GM23338 (cell line): ENCODE results near the gene EDEM3. TPM values are rescaled to one million over a fixed set of nuclear protein-coding genes. Genes with fewer than 3 reads are reported as not detected.

Experiments
- ATAC-seq: fragments of 200-7000 bp; cut with Tn5 transposase; 3 replicates; pipeline ENCODE4 v1.9.1; 2020
- DNase-seq: peaks from one replicate; pipeline ENCODE4 v3.0.0-alpha.2; 2015; ENCODE audit warnings: low spot score
- H2AFZ ChIP-seq: fragments of 200-600 bp; sonication (generic); 2 replicates; pipeline ENCODE4 v1.8.0; 2016; ENCODE audit warnings: antibody characterized with exemption, mild to moderate bottlenecking, moderate library complexity
- H3F3A ChIP-seq: fragments of 200-600 bp; sonication (generic); replicated peaks from 2 replicates; pipeline ENCODE4 v1.8.0; 2017; ENCODE audit warnings: antibody characterized with exemption, mixed run types, low read depth
- H3K27ac ChIP-seq: fragments of 200-600 bp; sonication (generic); 2 replicates; pipeline ENCODE4 v1.6.1; 2016; ENCODE audit warnings: low read depth
- H3K27me3 ChIP-seq: fragments of 200-600 bp; sonication (generic); 2 replicates; pipeline ENCODE4 v1.8.0; 2016; ENCODE audit warnings: mild to moderate bottlenecking, mixed run types, moderate library complexity; ENCODE audit not compliant: insufficient read depth
- H3K36me3 ChIP-seq: fragments of 200-600 bp; sonication (generic); 2 replicates; pipeline ENCODE4 v1.8.0; 2016; ENCODE audit warnings: mild to moderate bottlenecking; ENCODE audit not compliant: insufficient read depth
- H3K4me1 ChIP-seq: fragments of 200-600 bp; sonication (generic); 2 replicates; pipeline ENCODE4 v1.8.0; 2016; ENCODE audit warnings: mild to moderate bottlenecking, moderate library complexity; ENCODE audit not compliant: insufficient read depth
- H3K4me2 ChIP-seq: fragments of 200-600 bp; sonication (generic); 2 replicates; pipeline ENCODE4 v1.7.1; 2017; ENCODE audit warnings: mixed run types
- H3K4me3 ChIP-seq: fragments of 200-600 bp; sonication (generic); 2 replicates; pipeline ENCODE4 v1.6.1; 2016; ENCODE audit warnings: mixed run types
- H3K79me2 ChIP-seq: fragments of 200-600 bp; sonication (generic); replicated peaks from 2 replicates; pipeline ENCODE4 v1.8.0; 2017; ENCODE audit warnings: mild to moderate bottlenecking; ENCODE audit not compliant: insufficient read depth
- H3K9me2 ChIP-seq: fragments of 200-600 bp; sonication (generic); 2 replicates; pipeline ENCODE4 v1.8.0; 2017; ENCODE audit not compliant: insufficient read depth
- H4K20me1 ChIP-seq: fragments of 200-600 bp; sonication (generic); replicated peaks from 2 replicates; pipeline ENCODE4 v1.8.0; 2017; ENCODE audit warnings: mild to moderate bottlenecking; ENCODE audit not compliant: insufficient read depth
- H3K27ac Mint-ChIP-seq: 2 replicates; pipeline ENCODE4 v1.8.0; 2020; ENCODE audit warnings: inconsistent platforms, mild to moderate bottlenecking, moderate library complexity, mixed read lengths
- H3K27me3 Mint-ChIP-seq: 3 replicates; pipeline ENCODE4 v1.8.0; 2022; ENCODE audit warnings: low read depth, mild to moderate bottlenecking, moderate library complexity, mixed read lengths, inconsistent platforms; ENCODE audit not compliant: insufficient read depth, poor library complexity
- H3K36me3 Mint-ChIP-seq: 3 replicates; pipeline ENCODE4 v1.8.0; 2021; ENCODE audit warnings: low read depth, mild to moderate bottlenecking, inconsistent platforms, moderate library complexity, mixed read lengths
- H3K4me1 Mint-ChIP-seq: 3 replicates; pipeline ENCODE4 v1.8.0; 2020; ENCODE audit warnings: mild to moderate bottlenecking, inconsistent platforms, mixed read lengths
- H3K4me3 Mint-ChIP-seq: 3 replicates; pipeline ENCODE4 v1.8.0; 2021; ENCODE audit warnings: moderate library complexity, mild to moderate bottlenecking, inconsistent platforms, mixed read lengths
- H3K9me3 Mint-ChIP-seq: 3 replicates; pipeline ENCODE4 v1.8.0; 2020; ENCODE audit warnings: moderate library complexity, mild to moderate bottlenecking, inconsistent platforms, mixed read lengths
- CREB1 ChIP-seq: fragments of 250-450 bp; sonication (Bioruptor Pico); IDR thresholded peaks from 2 replicates; pipeline ENCODE4 v1.5.0; 2020; ENCODE audit warnings: low read depth, mild to moderate bottlenecking, moderate library complexity
- EZH2 ChIP-seq: fragments of 200-600 bp; sonication (generic); IDR thresholded peaks from one replicate; pipeline ENCODE4 v1.8.0; 2017; ENCODE audit warnings: antibody characterized with exemption, mild to moderate bottlenecking, low read depth; ENCODE audit not compliant: unreplicated experiment
- EZH2phosphoT487 ChIP-seq: fragments of 200-600 bp; sonication (generic); IDR thresholded peaks from one replicate; pipeline ENCODE4 v1.8.1; 2018; ENCODE audit warnings: antibody characterized with exemption; ENCODE audit not compliant: unreplicated experiment
- JUNB ChIP-seq: IDR thresholded peaks from one replicate; pipeline ENCODE4 v1.6.1; 2016; ENCODE audit warnings: antibody characterized with exemption; ENCODE audit not compliant: unreplicated experiment
- POLR2AphosphoS5 ChIP-seq: IDR thresholded peaks from 2 replicates; pipeline ENCODE4 v1.6.1; 2016; ENCODE audit warnings: antibody characterized with exemption, low read depth
- STAT1 ChIP-seq: IDR thresholded peaks from one replicate; pipeline ENCODE4 v1.6.1; 2016; ENCODE audit warnings: antibody characterized with exemption; ENCODE audit not compliant: unreplicated experiment
- ZNF114 ChIP-seq: fragments of 250-450 bp; sonication (Bioruptor Pico); IDR thresholded peaks from 2 replicates; pipeline ENCODE4 v1.5.0; 2020; ENCODE audit warnings: mild to moderate bottlenecking, moderate library complexity
- ZNF462 ChIP-seq: fragments of 250-450 bp; sonication (Bioruptor Pico); IDR thresholded peaks from 2 replicates; pipeline ENCODE4 v1.5.0; 2020; ENCODE audit warnings: mild to moderate bottlenecking, moderate library complexity
- polyA plus RNA-seq: library from polyadenylated mRNA; unstranded; fragments of >200 nt; fragmentation: Nextera tagmentation; extraction: Ambion mirVana; gene quantifications from 2 replicates; pipeline ENCODE4 v1.2.1, GENCODE V29; 2016
- total RNA-seq: library from RNA; depleted of rRNA; stranded (reverse); fragments of >200 nt; shearing (Covaris generic); gene quantifications from 2 replicates; pipeline ENCODE4 v1.2.3, GENCODE V29; 2014
- TF ChIP-seq, protein P1 (sequence below): IDR thresholded peaks from one replicate; pipeline ENCODE4 v1.6.1; 2018; ENCODE audit warnings: antibody characterized with exemption; ENCODE audit not compliant: unreplicated experiment
- TF ChIP-seq, protein P2 (sequence below), 2 experiments: fragments of 200-600 bp in 1 of 2; sonication (generic) in 1 of 2; conservative IDR thresholded peaks; 2 replicates each; pipeline versions ENCODE4 v1.5.1 to v1.6.1; 2016 to 2017; ENCODE audit warnings: antibody characterized with exemption in 2 of 2, low read depth in 2 of 2, mild to moderate bottlenecking in 2 of 2, moderate library complexity in 1 of 2

EDEM3 gene
- total and polyA plus RNA-seq, 2 experiments from 2014 or later, result 4.8 to 11.5 TPM

GRCh38 chr1:184761969-184762485 is 7.4 kb upstream of the EDEM3 start:
- no peak overlapping the region for H3K4me3 ChIP-seq
- no peaks in the 10 kb centered on the region for H3K79me2 ChIP-seq
- H2AFZ ChIP-seq, result no peak overlapping the region
- TF ChIP-seq CREB1 (CRISPR knock-in tag), result no peak
- TF ChIP-seq EZH2, result no peak
- TF ChIP-seq STAT1, result no peak
- TF ChIP-seq, protein P1, sequence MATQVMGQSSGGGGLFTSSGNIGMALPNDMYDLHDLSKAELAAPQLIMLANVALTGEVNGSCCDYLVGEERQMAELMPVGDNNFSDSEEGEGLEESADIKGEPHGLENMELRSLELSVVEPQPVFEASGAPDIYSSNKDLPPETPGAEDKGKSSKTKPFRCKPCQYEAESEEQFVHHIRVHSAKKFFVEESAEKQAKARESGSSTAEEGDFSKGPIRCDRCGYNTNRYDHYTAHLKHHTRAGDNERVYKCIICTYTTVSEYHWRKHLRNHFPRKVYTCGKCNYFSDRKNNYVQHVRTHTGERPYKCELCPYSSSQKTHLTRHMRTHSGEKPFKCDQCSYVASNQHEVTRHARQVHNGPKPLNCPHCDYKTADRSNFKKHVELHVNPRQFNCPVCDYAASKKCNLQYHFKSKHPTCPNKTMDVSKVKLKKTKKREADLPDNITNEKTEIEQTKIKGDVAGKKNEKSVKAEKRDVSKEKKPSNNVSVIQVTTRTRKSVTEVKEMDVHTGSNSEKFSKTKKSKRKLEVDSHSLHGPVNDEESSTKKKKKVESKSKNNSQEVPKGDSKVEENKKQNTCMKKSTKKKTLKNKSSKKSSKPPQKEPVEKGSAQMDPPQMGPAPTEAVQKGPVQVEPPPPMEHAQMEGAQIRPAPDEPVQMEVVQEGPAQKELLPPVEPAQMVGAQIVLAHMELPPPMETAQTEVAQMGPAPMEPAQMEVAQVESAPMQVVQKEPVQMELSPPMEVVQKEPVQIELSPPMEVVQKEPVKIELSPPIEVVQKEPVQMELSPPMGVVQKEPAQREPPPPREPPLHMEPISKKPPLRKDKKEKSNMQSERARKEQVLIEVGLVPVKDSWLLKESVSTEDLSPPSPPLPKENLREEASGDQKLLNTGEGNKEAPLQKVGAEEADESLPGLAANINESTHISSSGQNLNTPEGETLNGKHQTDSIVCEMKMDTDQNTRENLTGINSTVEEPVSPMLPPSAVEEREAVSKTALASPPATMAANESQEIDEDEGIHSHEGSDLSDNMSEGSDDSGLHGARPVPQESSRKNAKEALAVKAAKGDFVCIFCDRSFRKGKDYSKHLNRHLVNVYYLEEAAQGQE, result no peak
- TF ChIP-seq EZH2phosphoT487, result no peak
- no peak for TF ChIP-seq ZNF114 (CRISPR knock-in tag)
- TF ChIP-seq JUNB, result no peak
- TF ChIP-seq, protein P2, sequence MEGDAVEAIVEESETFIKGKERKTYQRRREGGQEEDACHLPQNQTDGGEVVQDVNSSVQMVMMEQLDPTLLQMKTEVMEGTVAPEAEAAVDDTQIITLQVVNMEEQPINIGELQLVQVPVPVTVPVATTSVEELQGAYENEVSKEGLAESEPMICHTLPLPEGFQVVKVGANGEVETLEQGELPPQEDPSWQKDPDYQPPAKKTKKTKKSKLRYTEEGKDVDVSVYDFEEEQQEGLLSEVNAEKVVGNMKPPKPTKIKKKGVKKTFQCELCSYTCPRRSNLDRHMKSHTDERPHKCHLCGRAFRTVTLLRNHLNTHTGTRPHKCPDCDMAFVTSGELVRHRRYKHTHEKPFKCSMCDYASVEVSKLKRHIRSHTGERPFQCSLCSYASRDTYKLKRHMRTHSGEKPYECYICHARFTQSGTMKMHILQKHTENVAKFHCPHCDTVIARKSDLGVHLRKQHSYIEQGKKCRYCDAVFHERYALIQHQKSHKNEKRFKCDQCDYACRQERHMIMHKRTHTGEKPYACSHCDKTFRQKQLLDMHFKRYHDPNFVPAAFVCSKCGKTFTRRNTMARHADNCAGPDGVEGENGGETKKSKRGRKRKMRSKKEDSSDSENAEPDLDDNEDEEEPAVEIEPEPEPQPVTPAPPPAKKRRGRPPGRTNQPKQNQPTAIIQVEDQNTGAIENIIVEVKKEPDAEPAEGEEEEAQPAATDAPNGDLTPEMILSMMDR (conservative IDR thresholded peaks at IDR 0.05; ENCODE audit: low read depth in 2 of 2), result no peak
- no peak for TF ChIP-seq POLR2AphosphoS5
- H3K27ac ChIP-seq, result no peak overlapping the region
- H3F3A ChIP-seq, result no peaks in the 10 kb centered on the region
- Mint-ChIP-seq H3K27ac (no peak overlapping the region), H3K4me3 (no peak overlapping the region), H3K36me3 (no peaks in the 10 kb centered on the region), H3K27me3 (no peaks in the 10 kb centered on the region), H3K4me1 (0 out of 3 replicates have a peak, but pooled peaks cover 3% of the 10 kb centered on the region), H3K9me3 (no peaks in the 10 kb centered on the region)
- no peaks in the 10 kb centered on the region for H3K9me2 ChIP-seq
- H3K36me3 ChIP-seq, result no peaks in the 10 kb centered on the region
- peaks cover 6% of the 10 kb centered on the region; the same call in 1 of the 2 replicates for H3K4me1 ChIP-seq
- 0 out of 2 replicates have a peak, but pooled peaks cover under 1% of the 10 kb centered on the region for H3K27me3 ChIP-seq
- no peak for ATAC-seq
- H4K20me1 ChIP-seq, result no peaks in the 10 kb centered on the region
- DNase-seq, result no peak
- no peak overlapping the region for H3K4me2 ChIP-seq

DNA sequence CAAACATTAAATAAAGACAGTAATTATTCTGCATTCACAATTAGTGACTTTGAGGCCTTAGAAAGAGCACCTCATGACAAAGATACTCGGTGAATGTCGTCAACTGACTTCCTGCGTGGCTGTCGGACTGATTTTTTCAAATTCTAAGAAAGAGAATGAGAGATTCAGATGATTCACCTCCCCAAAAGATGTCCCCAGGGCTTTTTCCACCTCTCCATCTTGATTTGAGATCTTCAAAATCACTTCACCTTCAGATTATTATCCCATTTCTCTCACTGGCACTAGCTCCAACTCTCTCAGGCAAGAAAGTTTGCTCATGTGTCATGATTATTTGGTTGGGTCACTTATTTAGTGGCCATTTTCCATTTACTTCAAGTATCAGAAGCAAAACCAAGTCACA is 5.0 kb upstream of the EDEM3 start:
- no peaks in the 10 kb centered on the region for H3K27me3 Mint-ChIP-seq
- ATAC-seq, result no peak
- H3K4me1 ChIP-seq, result peaks cover 13% of the 10 kb centered on the region; the same call in 1 of the 2 replicates
- H3K9me2 ChIP-seq, result no peaks in the 10 kb centered on the region
- H3K27ac ChIP-seq, result no peak overlapping the region
- DNase-seq, result no peak
- H3K36me3 Mint-ChIP-seq, result peaks cover 3% of the 10 kb centered on the region; the same call in 1 of the 3 replicates
- H3K4me3 ChIP-seq, result no peak overlapping the region
- peaks cover 13% of the 10 kb centered on the region for H3K27me3 ChIP-seq
- H3K9me3 Mint-ChIP-seq, result no peaks in the 10 kb centered on the region; the same call in 2 of the 3 replicates
- no peaks in the 10 kb centered on the region for H3K79me2 ChIP-seq
- no peaks in the 10 kb centered on the region for H4K20me1 ChIP-seq
- no peaks in the 10 kb centered on the region for H3K36me3 ChIP-seq
- H3K4me3 Mint-ChIP-seq, result no peak overlapping the region
- peak overlapping the region; percentile 78; the same call in 1 of the 2 replicates for H2AFZ ChIP-seq
- H3K4me2 ChIP-seq, result no peak overlapping the region
- no peak overlapping the region for H3K27ac Mint-ChIP-seq
- no peaks in the 10 kb centered on the region for H3F3A ChIP-seq
- peaks cover 9% of the 10 kb centered on the region; the same call in 2 of the 3 replicates for H3K4me1 Mint-ChIP-seq
- no peak for TF ChIP-seq ZNF462 (CRISPR knock-in tag)
